Skeletal muscle tissue (tissue), 4 donors: Measurements from ENCODE around the gene KCNN4. TPM values are rescaled to one million over a fixed set of nuclear protein-coding genes. Genes with fewer than 3 reads are reported as not detected.
"Not testable (repeated sequence)": the region's sequence is repeated elsewhere in the genome, so short reads cannot be mapped to it uniquely, and the experiment has no call there.

Experiments used
- H3K27ac ChIP-seq: one replicate; pipeline ENCODE4 v1.7.0; 2013; ENCODE audit warnings: mild to moderate bottlenecking, low read depth, low read length, inconsistent platforms
- H3K27me3 ChIP-seq, 3 donors: one replicate each; pipeline ENCODE4 v1.7.0; 2013; ENCODE audit warnings: low read length in 3 of 3; ENCODE audit not compliant: control insufficient read depth in 3 of 3, insufficient read depth in 3 of 3
- H3K36me3 ChIP-seq, 3 donors: one replicate each; pipeline ENCODE4 v1.7.0; 2013; ENCODE audit warnings: low read length in 3 of 3; ENCODE audit not compliant: control insufficient read depth in 3 of 3, insufficient read depth in 3 of 3
- H3K4me1 ChIP-seq, 3 donors: one replicate each; pipeline ENCODE4 v1.7.0; 2013; ENCODE audit warnings: low read length in 3 of 3, mild to moderate bottlenecking in 3 of 3; ENCODE audit not compliant: control insufficient read depth in 3 of 3, insufficient read depth in 3 of 3
- H3K4me3 ChIP-seq, 3 donors: one replicate each; pipeline ENCODE4 v1.7.0; 2013; ENCODE audit warnings: low read length in 3 of 3
- H3K9ac ChIP-seq, 3 donors: one replicate each; pipeline ENCODE4 v1.7.0; 2013; ENCODE audit warnings: low read length in 3 of 3, mild to moderate bottlenecking in 3 of 3, moderate library complexity in 2 of 3, low read depth in 1 of 3
- H3K9me3 ChIP-seq, 3 donors: one replicate each; pipeline ENCODE4 v1.7.0; 2013; ENCODE audit warnings: low read length in 3 of 3; ENCODE audit not compliant: control insufficient read depth in 3 of 3
- total RNA-seq: library from RNA; depleted of rRNA; stranded (reverse); fragments of >200 nt; gene quantifications from one replicate; pipeline ENCODE4 v1.2.3, GENCODE V29; 2014
- donor health status: Osteomylitis.

KCNN4 gene
- total RNA-seq, 1 donor from 2014 or later: 1.0 TPM

GRCh38 chr19:43814663-43815352, 34.0 kb upstream of the KCNN4 start:
- Histone ChIP-seq H3K9me3 (peaks cover 0 to 2% (median 0%) of the 10 kb centered on the region in 3 donors), H3K36me3 (no peaks in the 10 kb centered on the region), H3K4me1 (no peaks in the 10 kb centered on the region), H3K27ac (no peak overlapping the region), H3K4me3 (no peak overlapping the region), H3K27me3 (peaks cover 0 to 4% (median 3%) of the 10 kb centered on the region in 3 donors), H3K9ac (no peak overlapping the region)

GRCh38 chr19:43812688-43813087, 31.9 kb upstream of the KCNN4 start:
- H3K27me3 ChIP-seq: peaks cover 0 to 3% (median 0%) of the 10 kb centered on the region in 3 donors
- no peaks in the 10 kb centered on the region for H3K4me1 ChIP-seq
- H3K9ac ChIP-seq: no peak overlapping the region
- H3K4me3 ChIP-seq: no peak overlapping the region
- H3K36me3 ChIP-seq: no peaks in the 10 kb centered on the region
- peaks cover 0 to 2% (median 0%) of the 10 kb centered on the region in 3 donors for H3K9me3 ChIP-seq
- no peak overlapping the region for H3K27ac ChIP-seq

- H3K27ac ChIP-seq: no peak overlapping the region
- peaks cover 0 to 3% (median 0%) of the 10 kb centered on the region in 3 donors for H3K27me3 ChIP-seq
- H3K4me3 ChIP-seq: no peak overlapping the region
- peaks cover 0 to 2% (median 0%) of the 10 kb centered on the region in 3 donors for H3K9me3 ChIP-seq
- no peaks in the 10 kb centered on the region for H3K4me1 ChIP-seq
- no peak overlapping the region for H3K9ac ChIP-seq
- H3K36me3 ChIP-seq: no peaks in the 10 kb centered on the region
Observed at GRCh38 chr19:43812259-43812658, 31.5 kb upstream of the KCNN4 start.

- Histone ChIP-seq H3K27me3 (peaks cover 0 to 3% (median 0%) of the 10 kb centered on the region in 3 donors), H3K9ac (no peak overlapping the region), H3K36me3 (no peaks in the 10 kb centered on the region), H3K4me3 (no peak overlapping the region), H3K4me1 (no peaks in the 10 kb centered on the region), H3K9me3 (peaks cover 0 to 2% (median 0%) of the 10 kb centered on the region in 3 donors), H3K27ac (no peak overlapping the region)
Observed at GRCh38 chr19:43811837-43812236, 31.1 kb upstream of the KCNN4 start.

- H3K9ac ChIP-seq: no peak overlapping the region
- peaks cover 0 to 2% (median 0%) of the 10 kb centered on the region in 3 donors for H3K9me3 ChIP-seq
- H3K4me3 ChIP-seq: no peak overlapping the region
- H3K36me3 ChIP-seq: no peaks in the 10 kb centered on the region
- H3K4me1 ChIP-seq: no peaks in the 10 kb centered on the region
- H3K27ac ChIP-seq: no peak overlapping the region
- H3K27me3 ChIP-seq: peaks cover 0 to 3% (median 0%) of the 10 kb centered on the region in 3 donors
Observed at GRCh38 chr19:43809762-43810696, 29.3 kb upstream of the KCNN4 start.

GRCh38 chr19:43807651-43808050, 26.9 kb upstream of the KCNN4 start:
- Histone ChIP-seq H3K9me3 (no peaks in the 10 kb centered on the region), H3K9ac (no peak overlapping the region), H3K27ac (no peak overlapping the region), H3K4me1 (no peaks in the 10 kb centered on the region), H3K4me3 (no peak overlapping the region), H3K36me3 (no peaks in the 10 kb centered on the region), H3K27me3 (peaks cover 0 to 3% (median 2%) of the 10 kb centered on the region in 3 donors)

- Histone ChIP-seq H3K27ac (no peak overlapping the region), H3K4me1 (no peaks in the 10 kb centered on the region), H3K4me3 (no peak overlapping the region), H3K36me3 (no peaks in the 10 kb centered on the region), H3K9me3 (no peaks in the 10 kb centered on the region), H3K27me3 (peaks cover 0 to 3% (median 0%) of the 10 kb centered on the region in 3 donors), H3K9ac (no peak overlapping the region)
Observed at GRCh38 chr19:43806848-43807247, 26.1 kb upstream of the KCNN4 start.

GRCh38 chr19:43806401-43806800, 25.6 kb upstream of the KCNN4 start:
- H3K9me3 ChIP-seq, H3K27me3 ChIP-seq, H3K9ac ChIP-seq, H3K27ac ChIP-seq, H3K36me3 ChIP-seq, H3K4me3 ChIP-seq, H3K4me1 ChIP-seq: not testable (repeated sequence)

- Histone ChIP-seq H3K27ac (no peak overlapping the region), H3K9me3 (no peaks in the 10 kb centered on the region), H3K36me3 (no peaks in the 10 kb centered on the region), H3K4me1 (peaks cover 0 to 3% (median 0%) of the 10 kb centered on the region in 3 donors), H3K9ac (no peak overlapping the region), H3K4me3 (no peak overlapping the region), H3K27me3 (peaks cover 0 to 6% (median 3%) of the 10 kb centered on the region in 3 donors)
Observed at GRCh38 chr19:43804432-43804831, 23.7 kb upstream of the KCNN4 start.
